Activated naive CD4-positive, alpha-beta T cell treated with anti-CD3 and anti-CD28 coated beads, Interleukin-2, amount 50 U/mL, for 16 hours (primary cell): ENCODE data around the gene AGAP3.
A peak's percentile ranks its signal among the peaks of the same experiment; 100 is the strongest.

Experiments used
- DNase-seq: peaks from one replicate; pipeline ENCODE4 v3.0.0-alpha.2; 2020

The AGAP3 gene

GRCh38 chr7:151057989-151058780 is 28.1 kb upstream of the AGAP3 start:
- peak; percentile 97 for DNase-seq

- no peak for DNase-seq
Observed at GRCh38 chr7:151058781-151059366, 27.4 kb upstream of the AGAP3 start.

- peak; percentile 76 for DNase-seq
Observed at GRCh38 chr7:151059367-151060112, 26.7 kb upstream of the AGAP3 start, which contains the start of gene SLC4A2. TSS of gene SLC4A2 (plus strand) at chr7:151059589. CDS start at chr7:151061988, 2,399 bp downstream.

- DNase-seq, result no peak
Observed at GRCh38 chr7:151060113-151060415, 26.2 kb upstream of the AGAP3 start.

GRCh38 chr7:151060416-151061212 is 25.7 kb upstream of the AGAP3 start:
- DNase-seq, result peak; percentile 21

GRCh38 chr7:151061213-151062110 is 24.8 kb upstream of the AGAP3 start:
- DNase-seq, result no peak

- DNase-seq, result no peak
Observed at GRCh38 chr7:151062111-151062398, 24.2 kb upstream of the AGAP3 start.

GRCh38 chr7:151062399-151063211 is 23.7 kb upstream of the AGAP3 start:
- no peak for DNase-seq

GRCh38 chr7:151063212-151063561 is 23.1 kb upstream of the AGAP3 start:
- no peak for DNase-seq

- DNase-seq, result no peak
Observed at GRCh38 chr7:151064454-151064853, 21.8 kb upstream of the AGAP3 start.

GRCh38 chr7:151064993-151065392 is 21.3 kb upstream of the AGAP3 start:
- no peak for DNase-seq

- no peak for DNase-seq
Observed at GRCh38 chr7:151065516-151065915, 20.8 kb upstream of the AGAP3 start.

- DNase-seq, result no peak
Observed at GRCh38 chr7:151066273-151066974, 19.9 kb upstream of the AGAP3 start.

- no peak for DNase-seq
Observed at GRCh38 chr7:151068069-151068773, 18.1 kb upstream of the AGAP3 start.

GRCh38 chr7:151069841-151070573 is 16.3 kb upstream of the AGAP3 start:
- no peak for DNase-seq

- no peak for DNase-seq
Observed at GRCh38 chr7:151070574-151070960, 15.7 kb upstream of the AGAP3 start.

- no peak for DNase-seq
Observed at GRCh38 chr7:151071032-151071866, 15.0 kb upstream of the AGAP3 start.

- DNase-seq, result no peak
Observed at GRCh38 chr7:151073990-151074389, 12.3 kb upstream of the AGAP3 start.
